ENCODE measurements around the gene ADAMTS13. TPM values are rescaled to one million over a fixed set of nuclear protein-coding genes. Genes with fewer than 3 reads are reported as not detected.

Gene ADAMTS13
- total RNA-seq, 1 donor from 2014 or later = 2.4 TPM

DNA sequence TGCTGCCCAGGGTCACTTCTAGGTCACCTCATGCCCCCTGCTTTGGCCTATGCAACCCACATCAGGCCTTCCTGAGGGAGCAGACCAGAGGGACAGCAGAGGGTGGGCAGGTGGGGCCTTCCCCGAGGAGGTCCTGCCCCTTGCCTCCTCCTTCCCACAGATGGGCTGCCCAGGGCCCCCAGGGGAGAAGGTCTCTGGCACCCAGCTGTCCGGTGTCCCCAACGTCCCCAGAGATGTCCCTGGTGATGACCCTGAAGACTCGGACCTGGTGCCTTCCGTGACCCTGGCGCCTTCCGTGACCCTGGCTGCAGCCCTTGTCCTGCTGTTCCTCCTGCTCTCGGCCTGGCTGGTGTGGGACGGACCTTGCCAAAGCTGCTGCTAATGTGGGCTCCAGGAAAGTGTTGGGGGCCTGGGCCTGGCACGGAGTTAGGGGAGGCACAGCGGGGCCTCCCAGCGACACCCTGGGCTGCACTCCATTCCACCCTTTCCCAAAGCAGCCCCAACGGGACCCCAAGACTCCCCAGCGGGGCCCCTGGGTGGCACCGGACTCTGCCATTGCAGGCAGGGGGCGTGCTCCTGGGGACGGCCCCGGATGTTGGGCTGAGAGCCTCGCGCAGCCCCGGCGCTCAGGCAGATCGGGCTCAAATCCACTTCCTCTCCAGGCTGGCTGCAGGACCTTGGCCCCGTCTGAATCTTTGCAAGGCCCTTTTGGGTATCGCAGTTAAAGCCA, 63.5 kb downstream of the ADAMTS13 start:
- TF ChIP-seq, protein P1, sequence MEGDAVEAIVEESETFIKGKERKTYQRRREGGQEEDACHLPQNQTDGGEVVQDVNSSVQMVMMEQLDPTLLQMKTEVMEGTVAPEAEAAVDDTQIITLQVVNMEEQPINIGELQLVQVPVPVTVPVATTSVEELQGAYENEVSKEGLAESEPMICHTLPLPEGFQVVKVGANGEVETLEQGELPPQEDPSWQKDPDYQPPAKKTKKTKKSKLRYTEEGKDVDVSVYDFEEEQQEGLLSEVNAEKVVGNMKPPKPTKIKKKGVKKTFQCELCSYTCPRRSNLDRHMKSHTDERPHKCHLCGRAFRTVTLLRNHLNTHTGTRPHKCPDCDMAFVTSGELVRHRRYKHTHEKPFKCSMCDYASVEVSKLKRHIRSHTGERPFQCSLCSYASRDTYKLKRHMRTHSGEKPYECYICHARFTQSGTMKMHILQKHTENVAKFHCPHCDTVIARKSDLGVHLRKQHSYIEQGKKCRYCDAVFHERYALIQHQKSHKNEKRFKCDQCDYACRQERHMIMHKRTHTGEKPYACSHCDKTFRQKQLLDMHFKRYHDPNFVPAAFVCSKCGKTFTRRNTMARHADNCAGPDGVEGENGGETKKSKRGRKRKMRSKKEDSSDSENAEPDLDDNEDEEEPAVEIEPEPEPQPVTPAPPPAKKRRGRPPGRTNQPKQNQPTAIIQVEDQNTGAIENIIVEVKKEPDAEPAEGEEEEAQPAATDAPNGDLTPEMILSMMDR (IDR thresholded peaks at IDR 0.05) = no peak
- TF ChIP-seq EZH2 (IDR thresholded peaks at IDR 0.05) (no peak), EZH2phosphoT487 (IDR thresholded peaks at IDR 0.05) (no peak)
- no peak overlapping the region for H3K4me3 ChIP-seq
- no peaks in the 10 kb centered on the region for H3K79me2 ChIP-seq (ENCODE audit: low read depth)
- Mint-ChIP-seq H3K27me3 (ENCODE audit: insufficient read depth, low read depth) (peaks cover 14% of the 10 kb centered on the region), H3K4me3 (no peak overlapping the region), H3K9me3 (no peaks in the 10 kb centered on the region), H3K27ac (no peak overlapping the region), H3K36me3 (no peaks in the 10 kb centered on the region), H3K4me1 (peaks cover 7% of the 10 kb centered on the region)
- H4K20me1 ChIP-seq (ENCODE audit: low read depth) = no peaks in the 10 kb centered on the region
- H3K4me1 ChIP-seq = no peaks in the 10 kb centered on the region
- no peak overlapping the region for H3K27ac ChIP-seq
- no peaks in the 10 kb centered on the region for H3K36me3 ChIP-seq
- H3F3A ChIP-seq (ENCODE audit: low read depth) = no peaks in the 10 kb centered on the region
- no peak overlapping the region for H3K9ac ChIP-seq
- no peaks in the 10 kb centered on the region for H3K9me3 ChIP-seq (ENCODE audit: low read depth)
- no peak for DNase-seq (ENCODE audit: low spot score)
- H2AFZ ChIP-seq (replicated peaks) = no peak overlapping the region
- peaks cover 8% of the 10 kb centered on the region for H3K27me3 ChIP-seq
- H3K4me2 ChIP-seq = no peak overlapping the region

DNA sequence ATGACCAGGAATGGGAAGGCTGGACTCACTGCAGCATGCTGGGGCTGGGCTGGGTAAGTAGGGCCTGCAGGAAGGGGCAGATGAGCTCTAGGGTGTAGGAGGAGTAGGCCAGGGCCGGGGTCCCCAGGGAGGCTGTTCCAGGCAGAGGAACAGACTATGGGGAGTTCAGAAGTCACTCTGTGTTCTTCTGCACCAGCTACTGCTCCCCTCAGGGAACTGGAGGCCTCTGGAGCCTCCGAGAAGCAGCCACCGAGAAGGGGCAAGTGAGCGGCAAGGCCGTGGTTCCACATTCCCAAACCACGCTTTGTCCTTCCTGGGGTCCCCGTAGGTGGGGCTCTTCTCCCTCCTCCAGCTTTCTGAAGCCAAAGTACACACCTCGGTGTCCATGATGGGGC, 65.2 kb downstream of the ADAMTS13 start:
- Histone ChIP-seq H3K4me3 (no peak overlapping the region), H4K20me1 (ENCODE audit: low read depth) (no peaks in the 10 kb centered on the region), H3K4me2 (no peak overlapping the region), H3K27me3 (peaks cover 3% of the 10 kb centered on the region), H3K36me3 (no peaks in the 10 kb centered on the region), H3K9ac (no peak overlapping the region), H3K79me2 (ENCODE audit: low read depth) (no peaks in the 10 kb centered on the region), H3K27ac (no peak overlapping the region), H3F3A (ENCODE audit: low read depth) (no peaks in the 10 kb centered on the region), H3K9me3 (ENCODE audit: low read depth) (no peaks in the 10 kb centered on the region), H2AFZ (replicated peaks) (no peak overlapping the region), H3K4me1 (no peaks in the 10 kb centered on the region)
- no peak overlapping the region for H3K4me3 Mint-ChIP-seq
- no peaks in the 10 kb centered on the region for H3K36me3 Mint-ChIP-seq
- no peaks in the 10 kb centered on the region for H3K9me3 Mint-ChIP-seq
- peaks cover 4% of the 10 kb centered on the region for H3K4me1 Mint-ChIP-seq
- DNase-seq (ENCODE audit: low spot score) = no peak
- TF ChIP-seq EZH2 (IDR thresholded peaks at IDR 0.05) (no peak), EZH2phosphoT487 (IDR thresholded peaks at IDR 0.05) (no peak)
- TF ChIP-seq, protein P1 (IDR thresholded peaks at IDR 0.05) = no peak
- H3K27me3 Mint-ChIP-seq (ENCODE audit: insufficient read depth, low read depth) = peaks cover 12% of the 10 kb centered on the region
- no peak overlapping the region for H3K27ac Mint-ChIP-seq

DNA sequence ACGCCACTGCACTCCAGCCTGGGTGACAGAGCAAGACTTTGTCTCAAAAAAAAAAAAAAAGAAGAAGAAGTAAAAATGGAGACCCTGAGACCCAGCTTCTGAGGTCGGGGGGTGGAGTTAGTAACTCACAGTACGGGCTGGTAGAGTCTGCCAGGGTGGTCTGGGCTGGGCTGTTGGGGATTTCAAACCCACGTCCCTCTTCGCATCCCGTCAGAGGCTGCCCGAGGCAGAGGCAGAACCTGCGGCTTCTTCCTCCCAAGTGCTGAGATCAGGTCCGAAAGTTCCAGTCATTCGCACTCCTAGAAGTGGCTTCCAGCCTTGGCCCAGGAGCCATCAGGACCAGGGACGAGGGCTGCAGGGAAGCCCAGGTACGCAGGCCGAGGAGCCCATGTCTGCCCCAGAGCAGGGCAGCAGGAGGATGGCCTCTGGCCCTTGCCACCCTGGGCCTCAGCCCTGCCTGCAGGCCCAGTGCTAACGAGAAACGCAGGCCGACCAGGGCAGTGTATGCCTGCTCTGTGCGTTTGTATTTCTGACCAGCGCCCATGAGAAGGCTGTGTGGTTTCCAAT, 66.6 kb downstream of the ADAMTS13 start:
- no peak for DNase-seq (ENCODE audit: low spot score)
- Histone ChIP-seq H3K27me3 (no peaks in the 10 kb centered on the region), H4K20me1 (ENCODE audit: low read depth) (no peaks in the 10 kb centered on the region), H3K4me3 (no peak overlapping the region), H3K79me2 (ENCODE audit: low read depth) (no peaks in the 10 kb centered on the region), H2AFZ (replicated peaks) (no peak overlapping the region), H3K4me1 (no peaks in the 10 kb centered on the region), H3K27ac (no peak overlapping the region), H3K36me3 (no peaks in the 10 kb centered on the region), H3K9me3 (ENCODE audit: low read depth) (no peaks in the 10 kb centered on the region), H3K4me2 (no peak overlapping the region), H3K9ac (peak overlapping the region; percentile 13), H3F3A (ENCODE audit: low read depth) (no peaks in the 10 kb centered on the region)
- Mint-ChIP-seq H3K27ac (no peak overlapping the region), H3K9me3 (no peaks in the 10 kb centered on the region), H3K4me3 (no peak overlapping the region), H3K4me1 (peaks cover 9% of the 10 kb centered on the region), H3K27me3 (ENCODE audit: insufficient read depth, low read depth) (peaks cover 10% of the 10 kb centered on the region), H3K36me3 (no peaks in the 10 kb centered on the region)
- TF ChIP-seq EZH2 (IDR thresholded peaks at IDR 0.05) (no peak), EZH2phosphoT487 (IDR thresholded peaks at IDR 0.05) (no peak)
- TF ChIP-seq, protein P1 (IDR thresholded peaks at IDR 0.05) = no peak
